ENCODE results near the gene AK4.

Gene AK4

DNA sequence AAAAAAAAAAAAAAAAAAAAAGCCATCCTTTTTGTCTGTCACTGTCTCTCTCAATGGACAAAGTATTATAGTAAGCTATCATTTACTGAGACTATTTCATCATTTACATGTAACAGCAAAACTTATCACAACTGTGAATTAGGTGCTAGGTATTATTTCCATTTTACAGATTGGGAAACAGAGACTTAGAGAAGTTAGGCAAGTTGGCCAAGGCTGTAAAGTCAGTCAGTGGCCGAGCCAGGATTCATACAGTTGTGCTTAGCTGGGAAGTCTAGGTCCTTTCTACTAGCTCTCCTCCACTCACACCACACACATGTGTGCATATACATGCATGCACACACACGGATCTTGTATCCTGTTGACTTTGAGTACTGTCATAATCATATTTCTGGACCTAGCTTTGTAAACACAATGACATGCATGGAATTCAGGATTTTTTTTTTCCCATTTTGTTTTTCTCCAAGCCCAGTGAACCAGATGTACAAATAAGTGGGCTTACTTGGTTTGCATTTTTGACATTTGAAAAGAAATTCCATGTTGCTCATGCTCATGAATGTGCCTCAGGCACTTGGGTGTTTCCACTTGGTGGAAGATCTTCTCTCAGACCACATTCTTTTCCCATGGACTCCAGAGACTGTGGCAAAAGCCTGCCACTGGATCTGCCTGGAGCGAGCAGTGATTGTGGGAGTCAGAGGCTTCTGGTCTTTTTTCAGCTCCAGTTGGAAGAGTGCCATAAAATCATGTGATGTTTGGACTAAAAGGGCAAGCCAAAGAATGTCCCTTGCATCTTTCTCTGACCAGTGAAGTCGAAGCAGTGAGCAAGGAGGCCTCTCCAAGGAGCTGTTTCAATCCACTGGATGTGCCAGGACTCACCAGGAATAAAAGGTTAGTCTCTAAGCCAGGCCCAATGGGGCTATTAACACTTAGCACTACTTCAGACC is 99.7 kb downstream of the AK4 start:
- ATAC-seq (ENCODE audit: insufficient read depth, low read depth) = no peak
- Histone ChIP-seq H3K27ac (ENCODE audit: low read length) (no peak overlapping the region), H3K4me1 (ENCODE audit: insufficient read depth, low read length) (no peaks in the 10 kb centered on the region), H3K4me2 (ENCODE audit: insufficient read depth, low read length) (no peak overlapping the region), H3K9ac (ENCODE audit: low read depth, low read length) (no peak overlapping the region), H3K36me3 (ENCODE audit: insufficient read depth, low read length) (no peaks in the 10 kb centered on the region), H3K79me2 (ENCODE audit: insufficient read depth, low read length) (no peaks in the 10 kb centered on the region), H3K9me3 (ENCODE audit: insufficient read depth, low read length, severe bottlenecking) (no peaks in the 10 kb centered on the region), H4K20me1 (ENCODE audit: insufficient read depth, low read length) (no peaks in the 10 kb centered on the region), H3K4me3 (ENCODE audit: low read depth in 1 of 2, low read length in 2 of 2) (no peak overlapping the region), H2AFZ (ENCODE audit: low read depth, low read length) (no peak overlapping the region), H3K27me3 (ENCODE audit: insufficient read depth, low read length, poor library complexity) (no peaks in the 10 kb centered on the region)
- no peak for DNase-seq
- TF ChIP-seq, protein P1, sequence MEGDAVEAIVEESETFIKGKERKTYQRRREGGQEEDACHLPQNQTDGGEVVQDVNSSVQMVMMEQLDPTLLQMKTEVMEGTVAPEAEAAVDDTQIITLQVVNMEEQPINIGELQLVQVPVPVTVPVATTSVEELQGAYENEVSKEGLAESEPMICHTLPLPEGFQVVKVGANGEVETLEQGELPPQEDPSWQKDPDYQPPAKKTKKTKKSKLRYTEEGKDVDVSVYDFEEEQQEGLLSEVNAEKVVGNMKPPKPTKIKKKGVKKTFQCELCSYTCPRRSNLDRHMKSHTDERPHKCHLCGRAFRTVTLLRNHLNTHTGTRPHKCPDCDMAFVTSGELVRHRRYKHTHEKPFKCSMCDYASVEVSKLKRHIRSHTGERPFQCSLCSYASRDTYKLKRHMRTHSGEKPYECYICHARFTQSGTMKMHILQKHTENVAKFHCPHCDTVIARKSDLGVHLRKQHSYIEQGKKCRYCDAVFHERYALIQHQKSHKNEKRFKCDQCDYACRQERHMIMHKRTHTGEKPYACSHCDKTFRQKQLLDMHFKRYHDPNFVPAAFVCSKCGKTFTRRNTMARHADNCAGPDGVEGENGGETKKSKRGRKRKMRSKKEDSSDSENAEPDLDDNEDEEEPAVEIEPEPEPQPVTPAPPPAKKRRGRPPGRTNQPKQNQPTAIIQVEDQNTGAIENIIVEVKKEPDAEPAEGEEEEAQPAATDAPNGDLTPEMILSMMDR (IDR thresholded peaks at IDR 0.05; ENCODE audit: borderline replicate concordance, extremely low read depth, low read length, poor library complexity, severe bottlenecking) = no peak
- TF ChIP-seq EZH2 (IDR thresholded peaks at IDR 0.05; ENCODE audit: borderline replicate concordance, low read depth, low read length, severe bottlenecking) = no peak

DNA sequence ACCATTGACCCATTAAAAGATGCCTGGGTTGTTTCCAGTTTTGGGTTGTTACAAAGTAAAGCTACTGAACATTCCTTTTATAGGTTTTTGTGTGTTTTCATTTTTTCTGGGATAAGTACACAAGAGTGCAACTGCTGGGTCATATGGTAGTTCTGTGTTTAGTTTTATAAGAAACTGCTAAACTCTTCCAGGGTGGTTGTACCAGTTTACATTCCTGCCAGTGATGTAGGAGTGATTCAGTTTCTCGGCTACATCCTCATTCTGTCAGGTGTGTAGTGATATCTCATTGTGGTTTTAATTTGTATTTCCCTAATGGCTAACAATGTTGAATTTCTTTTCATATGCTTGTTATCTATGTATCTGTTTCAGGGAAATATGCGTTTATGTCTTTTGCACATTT is 102.8 kb downstream of the AK4 start:
- H3K79me2 ChIP-seq (ENCODE audit: insufficient read depth, low read length) = 0 out of 2 replicates have a peak, but pooled peaks cover 2% of the 10 kb centered on the region
- H3K27ac ChIP-seq (ENCODE audit: low read length) = no peak overlapping the region
- H2AFZ ChIP-seq (ENCODE audit: low read depth, low read length) = no peak overlapping the region
- no peaks in the 10 kb centered on the region for H3K27me3 ChIP-seq (ENCODE audit: insufficient read depth, low read length, poor library complexity)
- no peaks in the 10 kb centered on the region for H3K36me3 ChIP-seq (ENCODE audit: insufficient read depth, low read length)
- no peaks in the 10 kb centered on the region for H3K9me3 ChIP-seq (ENCODE audit: insufficient read depth, low read length, severe bottlenecking)
- H3K9ac ChIP-seq (ENCODE audit: low read depth, low read length) = no peak overlapping the region
- ATAC-seq (ENCODE audit: insufficient read depth, low read depth) (no peak), DNase-seq (no peak)
- no peak overlapping the region for H3K4me3 ChIP-seq (ENCODE audit: low read depth in 1 of 2, low read length in 2 of 2)
- TF ChIP-seq, protein P1 (IDR thresholded peaks at IDR 0.05; ENCODE audit: borderline replicate concordance, extremely low read depth, low read length, poor library complexity, severe bottlenecking) = no peak
- TF ChIP-seq EZH2 (IDR thresholded peaks at IDR 0.05; ENCODE audit: borderline replicate concordance, low read depth, low read length, severe bottlenecking) = no peak
- no peaks in the 10 kb centered on the region for H4K20me1 ChIP-seq (ENCODE audit: insufficient read depth, low read length)
- peaks cover 22% of the 10 kb centered on the region for H3K4me1 ChIP-seq (ENCODE audit: insufficient read depth, low read length)
- H3K4me2 ChIP-seq (ENCODE audit: insufficient read depth, low read length) = no peak overlapping the region

DNA sequence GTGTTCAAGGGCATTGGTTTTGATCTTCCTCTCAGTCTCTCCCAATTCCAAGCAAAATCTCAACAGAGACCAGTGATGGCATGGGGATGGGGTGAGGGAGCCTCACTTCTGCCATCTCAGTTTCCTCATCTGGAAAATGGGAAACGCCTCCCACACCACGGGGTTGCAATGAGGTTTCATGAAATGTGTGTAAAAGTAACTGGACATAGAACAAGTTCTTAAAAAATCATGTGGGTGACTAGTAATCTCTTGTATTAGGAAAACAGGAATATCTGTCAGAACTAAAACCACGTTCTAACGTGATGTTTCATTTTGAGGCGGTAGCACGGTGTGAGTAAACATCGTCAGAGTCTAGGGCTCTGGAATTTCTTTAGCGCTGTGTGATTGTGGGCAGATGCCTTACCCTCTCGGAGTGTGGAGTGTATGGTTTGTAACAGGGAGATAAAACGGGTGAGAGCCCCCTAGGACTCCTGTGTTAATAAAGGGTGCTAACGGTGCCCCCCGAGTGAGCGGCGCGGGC is 105.9 kb downstream of the AK4 start:
- no peak for DNase-seq
- Histone ChIP-seq H3K4me3 (ENCODE audit: low read depth in 1 of 2, low read length in 2 of 2) (peak overlapping the region; percentile 36 to 75; a peak in 3 of 4 replicates), H3K79me2 (ENCODE audit: insufficient read depth, low read length) (0 out of 2 replicates have a peak, but pooled peaks cover 2% of the 10 kb centered on the region), H3K9ac (ENCODE audit: low read depth, low read length) (peak overlapping the region; percentile 85), H3K4me1 (ENCODE audit: insufficient read depth, low read length) (peaks cover 23% of the 10 kb centered on the region), H3K36me3 (ENCODE audit: insufficient read depth, low read length) (no peaks in the 10 kb centered on the region), H3K27me3 (ENCODE audit: insufficient read depth, low read length, poor library complexity) (no peaks in the 10 kb centered on the region), H3K9me3 (ENCODE audit: insufficient read depth, low read length, severe bottlenecking) (no peaks in the 10 kb centered on the region), H3K27ac (ENCODE audit: low read length) (peak overlapping the region; percentile 71), H3K4me2 (ENCODE audit: insufficient read depth, low read length) (peak overlapping the region; percentile 87), H4K20me1 (ENCODE audit: insufficient read depth, low read length) (no peaks in the 10 kb centered on the region), H2AFZ (ENCODE audit: low read depth, low read length) (peak overlapping the region; percentile 98)
- ATAC-seq (ENCODE audit: insufficient read depth, low read depth) = no peak; the same call in 2 of the 3 replicates
- TF ChIP-seq, protein P1 (IDR thresholded peaks at IDR 0.05; ENCODE audit: borderline replicate concordance, extremely low read depth, low read length, poor library complexity, severe bottlenecking) = no peak
- no peak for TF ChIP-seq EZH2 (IDR thresholded peaks at IDR 0.05; ENCODE audit: borderline replicate concordance, low read depth, low read length, severe bottlenecking)

All from DND-41 (cell line).